Suprapubic skin (tissue), 4 donors: ENCODE results near the gene DNPEP. TPM values are rescaled to one million over a fixed set of nuclear protein-coding genes. Genes with fewer than 3 reads are reported as not detected.
A peak's percentile ranks its signal among the peaks of the same experiment; 100 is the strongest.

Source experiments
- DNase-seq, 2 donors: peaks; one replicate each; pipeline ENCODE4 v3.0.0-alpha.2; 2019; ENCODE audit warnings: low spot score in 2 of 2
- H3K27ac ChIP-seq: fragments of 200-600 bp; sonication (generic); one replicate; pipeline ENCODE4 v1.5.1; 2019
- H3K27me3 ChIP-seq: fragments of 200-600 bp; sonication (generic); one replicate; pipeline ENCODE4 v1.5.1; 2019
- H3K36me3 ChIP-seq: fragments of 200-600 bp; sonication (generic); one replicate; pipeline ENCODE4 v1.5.1; 2019
- H3K4me1 ChIP-seq: fragments of 200-600 bp; sonication (generic); one replicate; pipeline ENCODE4 v1.5.1; 2019
- H3K4me3 ChIP-seq: fragments of 200-600 bp; sonication (generic); one replicate; pipeline ENCODE4 v1.5.1; 2019; ENCODE audit warnings: mild to moderate bottlenecking
- H3K9me3 ChIP-seq: fragments of 200-600 bp; sonication (generic); one replicate; pipeline ENCODE4 v1.5.1; 2019
- CTCF ChIP-seq, 2 donors: fragments of 200-600 bp in 1 of 2; fragments of 450-650 bp in 1 of 2; sonication (generic) in 1 of 2; IDR thresholded peaks; one replicate each; pipeline ENCODE4 v1.5.1; 2016 to 2019; ENCODE audit warnings: antibody characterized with exemption in 2 of 2, mild to moderate bottlenecking in 1 of 2, moderate library complexity in 1 of 2
- EP300 ChIP-seq: sonication (generic); formaldehyde crosslinking; IDR thresholded peaks from one replicate; pipeline ENCODE4 v1.6.1; 2017; ENCODE audit warnings: antibody characterized with exemption
- POLR2A ChIP-seq, 2 donors: fragments of 450-650 bp; IDR thresholded peaks; one replicate each; pipeline ENCODE4 v1.6.1; 2017; ENCODE audit warnings: antibody characterized with exemption in 2 of 2, mild to moderate bottlenecking in 2 of 2, moderate library complexity in 2 of 2
- POLR2AphosphoS5 ChIP-seq, 3 donors: sonication (generic); formaldehyde crosslinking; IDR thresholded peaks; one replicate each; pipeline ENCODE4 v1.6.1; 2017; ENCODE audit warnings: antibody characterized with exemption in 3 of 3
- WGBS: methylation state at CpG from one replicate; pipeline ENCODE4 v1.1.5; 2018; 5-methylcytosine and 5-hydroxymethylcytosine counted together
- total RNA-seq, 4 donors: library from RNA; depleted of rRNA; stranded (reverse); fragments of >200 nt; gene quantifications; one replicate each; pipeline ENCODE4 v1.1.0, GENCODE V29; 2016

DNPEP gene
- total RNA-seq, 4 donors from 2014 or later: 66.6 to 104 (median 70.5) TPM

GRCh38 chr2:219352448-219353023 is 35.2 kb downstream of the DNPEP start:
- Histone ChIP-seq H3K27ac (no peak overlapping the region), H3K4me3 (no peak overlapping the region), H3K27me3 (peaks cover 47% of the 10 kb centered on the region), H3K36me3 (no peaks in the 10 kb centered on the region), H3K4me1 (no peaks in the 10 kb centered on the region), H3K9me3 (no peaks in the 10 kb centered on the region)
- WGBS: 5% methylated on average over 5 of the region's 5 CpGs
- TF ChIP-seq CTCF (IDR thresholded peaks at IDR 0.05): peak; percentile 27 to 54
- no peak for TF ChIP-seq POLR2AphosphoS5 (IDR thresholded peaks at IDR 0.05)
- DNase-seq: peak; percentile 67 to 80

- Histone ChIP-seq H3K27ac (no peak overlapping the region), H3K4me3 (no peak overlapping the region), H3K36me3 (no peaks in the 10 kb centered on the region), H3K4me1 (no peaks in the 10 kb centered on the region), H3K9me3 (no peaks in the 10 kb centered on the region), H3K27me3 (peaks cover 29% of the 10 kb centered on the region)
- WGBS: 41% methylated on average over 3 of the region's 4 CpGs
- peak in 1 of 2 donors; percentile 50 for DNase-seq
- no peak for TF ChIP-seq EP300
- no peak for TF ChIP-seq POLR2A (IDR thresholded peaks at IDR 0.05)
- no peak for TF ChIP-seq POLR2AphosphoS5 (IDR thresholded peaks at IDR 0.05)
- TF ChIP-seq CTCF (IDR thresholded peaks at IDR 0.05): no peak
These were observed 36.9 kb downstream of the DNPEP start for GRCh38 chr2:219350710-219351221.

GRCh38 chr2:219350215-219350614 is 37.5 kb downstream of the DNPEP start:
- 81% methylated on average over 2 of the region's 3 CpGs for WGBS

GRCh38 chr2:219344751-219345430 is 42.8 kb downstream of the DNPEP start:
- DNase-seq: no peak
- no peak overlapping the region for H3K27ac ChIP-seq
- H3K36me3 ChIP-seq: no peaks in the 10 kb centered on the region
- H3K9me3 ChIP-seq: no peaks in the 10 kb centered on the region
- 55% methylated on average over 6 of the region's 6 CpGs for WGBS
- TF ChIP-seq POLR2A (IDR thresholded peaks at IDR 0.05) (no peak), EP300 (no peak), CTCF (IDR thresholded peaks at IDR 0.05) (no peak), POLR2AphosphoS5 (IDR thresholded peaks at IDR 0.05) (no peak)
- H3K4me1 ChIP-seq: no peaks in the 10 kb centered on the region
- H3K27me3 ChIP-seq: peaks cover 2% of the 10 kb centered on the region
- no peak overlapping the region for H3K4me3 ChIP-seq

More at GRCh38 chr2:219350215-219350614, 37.5 kb downstream of the DNPEP start:
- H3K4me3 ChIP-seq: no peak overlapping the region
- DNase-seq: peak in 1 of 2 donors; percentile 53
- H3K4me1 ChIP-seq: no peaks in the 10 kb centered on the region
- H3K9me3 ChIP-seq: no peaks in the 10 kb centered on the region
- peaks cover 23% of the 10 kb centered on the region for H3K27me3 ChIP-seq
- H3K36me3 ChIP-seq: no peaks in the 10 kb centered on the region
- H3K27ac ChIP-seq: no peak overlapping the region
- no peak for TF ChIP-seq POLR2AphosphoS5 (IDR thresholded peaks at IDR 0.05)
- no peak for TF ChIP-seq POLR2A (IDR thresholded peaks at IDR 0.05)
- no peak for TF ChIP-seq CTCF (IDR thresholded peaks at IDR 0.05)
- no peak for TF ChIP-seq EP300

GRCh38 chr2:219335373-219335786 is 52.3 kb downstream of the DNPEP start:
- 53% methylated on average over 5 of the region's 5 CpGs for WGBS
- Histone ChIP-seq H3K4me1 (no peaks in the 10 kb centered on the region), H3K9me3 (no peaks in the 10 kb centered on the region), H3K36me3 (no peaks in the 10 kb centered on the region), H3K27ac (no peak overlapping the region), H3K27me3 (peaks cover 57% of the 10 kb centered on the region), H3K4me3 (no peak overlapping the region)
- DNase-seq: no peak
- TF ChIP-seq CTCF (IDR thresholded peaks at IDR 0.05): no peak
- TF ChIP-seq EP300: no peak
- no peak for TF ChIP-seq POLR2AphosphoS5 (IDR thresholded peaks at IDR 0.05)
- TF ChIP-seq POLR2A (IDR thresholded peaks at IDR 0.05): no peak
